Liver (tissue), 9 donors: ENCODE data around the gene AQP5. TPM values are rescaled to one million over a fixed set of nuclear protein-coding genes. Genes with fewer than 3 reads are reported as not detected.

ENCODE experiments used
- DNase-seq: peaks from one replicate; pipeline ENCODE4 v3.0.0-alpha.2; 2017; ENCODE audit warnings: low spot score
- H3K27ac ChIP-seq, 2 donors: one replicate each; pipeline ENCODE4 v1.7.0; 2013; ENCODE audit warnings: inconsistent platforms in 2 of 2, low read length in 2 of 2, control low read depth in 1 of 2, low read depth in 1 of 2, mild to moderate bottlenecking in 1 of 2
- H3K27me3 ChIP-seq, 4 donors: one replicate each; pipeline versions ENCODE4 v1.6.1 to v1.7.0; 2013; ENCODE audit warnings: low read length in 3 of 4, inconsistent platforms in 1 of 4, mild to moderate bottlenecking in 1 of 4, moderate library complexity in 1 of 4; ENCODE audit not compliant: control insufficient read depth in 4 of 4, insufficient read depth in 4 of 4
- H3K36me3 ChIP-seq, 4 donors: one replicate each; pipeline versions ENCODE4 v1.6.1 to v1.7.0; 2013; ENCODE audit warnings: low read length in 3 of 4, mild to moderate bottlenecking in 3 of 4, low read depth in 1 of 4, moderate library complexity in 1 of 4; ENCODE audit not compliant: control insufficient read depth in 4 of 4, insufficient read depth in 3 of 4
- H3K4me1 ChIP-seq, 4 donors: one replicate each; pipeline versions ENCODE4 v1.6.1 to v1.7.0; 2013; ENCODE audit warnings: low read length in 3 of 4, mild to moderate bottlenecking in 3 of 4, moderate library complexity in 1 of 4; ENCODE audit not compliant: control insufficient read depth in 4 of 4, insufficient read depth in 4 of 4
- H3K4me3 ChIP-seq, 3 donors: one replicate each; pipeline versions ENCODE4 v1.6.1 to v1.7.0; 2013; ENCODE audit warnings: low read length in 3 of 3, control low read depth in 1 of 3, low read depth in 1 of 3, mild to moderate bottlenecking in 1 of 3
- H3K9ac ChIP-seq, 2 donors: one replicate each; pipeline ENCODE4 v1.7.0; 2013; ENCODE audit warnings: low read length in 2 of 2, mild to moderate bottlenecking in 2 of 2, moderate library complexity in 2 of 2, control low read depth in 1 of 2, low read depth in 1 of 2
- H3K9me3 ChIP-seq, 4 donors: one replicate each; pipeline versions ENCODE4 v1.6.1 to v1.7.0; 2013; ENCODE audit warnings: low read length in 3 of 4; ENCODE audit not compliant: control insufficient read depth in 4 of 4
- CTCF ChIP-seq: fragments of 150-350 bp; IDR thresholded peaks from 2 replicates; pipeline ENCODE4 v1.5.1; 2017; ENCODE audit warnings: improper control_type of control experiment, low read depth, low read length; ENCODE audit not compliant: missing input control
- EGR1 ChIP-seq, 2 donors: IDR thresholded peaks; 2 replicates each; pipeline ENCODE4 v1.6.1; 2016 to 2018; ENCODE audit warnings: antibody characterized with exemption in 2 of 2, low read depth in 2 of 2
- FOXA1 ChIP-seq: IDR thresholded peaks from 2 replicates; pipeline ENCODE4 v1.6.1; 2016; ENCODE audit warnings: antibody characterized with exemption
- FOXA2 ChIP-seq: IDR thresholded peaks from 2 replicates; pipeline ENCODE4 v1.6.1; 2016; ENCODE audit warnings: antibody characterized with exemption
- GABPA ChIP-seq, 2 donors: IDR thresholded peaks in 1 of 2; conservative IDR thresholded peaks in 1 of 2; 2 replicates each; pipeline ENCODE4 v1.6.1; 2016; ENCODE audit warnings: antibody characterized with exemption in 2 of 2, mild to moderate bottlenecking in 1 of 2, moderate library complexity in 1 of 2
- HNF4A ChIP-seq, 2 donors: conservative IDR thresholded peaks; 2 replicates each; pipeline ENCODE4 v1.6.1; 2016; ENCODE audit warnings: antibody characterized with exemption in 2 of 2, mild to moderate bottlenecking in 2 of 2
- HNF4G ChIP-seq: IDR thresholded peaks from 2 replicates; pipeline ENCODE4 v1.6.1; 2016; ENCODE audit warnings: antibody characterized with exemption
- JUND ChIP-seq, 2 donors: IDR thresholded peaks; 2 replicates each; pipeline ENCODE4 v1.6.1; 2016; ENCODE audit warnings: antibody characterized with exemption in 2 of 2
- MAX ChIP-seq: IDR thresholded peaks from 2 replicates; pipeline ENCODE4 v1.6.1; 2016; ENCODE audit warnings: antibody characterized with exemption
- NR2F2 ChIP-seq: IDR thresholded peaks from 2 replicates; pipeline ENCODE4 v1.6.1; 2016; ENCODE audit warnings: antibody characterized with exemption
- RAD21 ChIP-seq, 2 donors: IDR thresholded peaks; 2 replicates each; pipeline ENCODE4 v1.6.1; 2016; ENCODE audit warnings: antibody characterized with exemption in 2 of 2, mild to moderate bottlenecking in 2 of 2
- RXRA ChIP-seq, 2 donors: IDR thresholded peaks; 2 replicates each; pipeline ENCODE4 v1.6.1; 2017 to 2018; ENCODE audit warnings: antibody characterized with exemption in 2 of 2, mild to moderate bottlenecking in 1 of 2
- SP1 ChIP-seq: IDR thresholded peaks from 2 replicates; pipeline ENCODE4 v1.6.1; 2018; ENCODE audit warnings: antibody characterized with exemption, mild to moderate bottlenecking
- TAF1 ChIP-seq: conservative IDR thresholded peaks from 2 replicates; pipeline ENCODE4 v1.6.1; 2016; ENCODE audit warnings: antibody characterized with exemption, mild to moderate bottlenecking
- YY1 ChIP-seq: IDR thresholded peaks from 2 replicates; pipeline ENCODE4 v1.6.1; 2016; ENCODE audit warnings: antibody characterized with exemption, mild to moderate bottlenecking
- WGBS: extraction: QIAGEN DNeasy Blood & Tissue Kit; methylation state at CpG from one replicate; pipeline ENCODE4 v1.1.7; 2013; 5-methylcytosine and 5-hydroxymethylcytosine counted together
- polyA plus RNA-seq, 2 donors: library from polyadenylated mRNA; stranded (reverse) in 1 of 2; unstranded in 1 of 2; fragments of 200-250 nt in 1 of 2; fragments of >200 nt in 1 of 2; fragmentation: Nextera tagmentation in 1 of 2; extraction: Ambion mirVana in 1 of 2; gene quantifications; one replicate each; pipeline versions ENCODE4 v1.2.1 to v1.2.3, GENCODE V29; 2013 to 2015
- total RNA-seq, 2 donors: library from RNA; depleted of rRNA; stranded (reverse); fragments of >200 nt; gene quantifications; one replicate each; pipeline ENCODE4 v1.2.3, GENCODE V29; 2014
- TF ChIP-seq, protein P1 (sequence below): IDR thresholded peaks from 2 replicates; pipeline ENCODE4 v1.6.1; 2016; ENCODE audit warnings: antibody characterized with exemption, mild to moderate bottlenecking
- TF ChIP-seq, protein P2 (sequence below): IDR thresholded peaks from 2 replicates; pipeline ENCODE4 v1.6.1; 2016; ENCODE audit warnings: antibody characterized with exemption
- donor health status: healthy.
- donor health status: healthy.
- donor health status: healthy.
- donor health status: healthy.
- donor health status: healthy.

AQP5 gene
- total and polyA plus RNA-seq, 4 donors = not detected

DNA sequence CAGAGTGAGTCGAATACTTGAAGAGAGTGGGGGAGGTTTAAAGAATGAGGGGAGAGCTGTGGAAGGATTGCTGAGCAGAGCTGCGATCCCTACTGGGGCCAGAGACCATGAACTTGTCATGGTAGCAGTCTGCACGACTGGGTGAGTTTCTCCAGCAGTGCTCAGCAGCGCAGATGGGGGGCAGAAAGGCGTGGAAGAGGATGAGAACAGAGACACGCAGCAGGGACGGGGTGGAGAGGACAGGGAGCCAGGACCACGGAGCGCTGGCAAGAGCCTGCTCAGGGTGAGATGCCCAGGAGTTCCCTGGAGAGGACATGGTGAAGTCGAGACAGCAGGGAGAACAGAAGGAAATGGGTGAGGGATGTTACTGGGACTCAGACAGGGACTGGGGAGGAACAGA lies 9.0 kb downstream of the AQP5 start:
- no peak overlapping the region for H3K27ac ChIP-seq
- no peaks in the 10 kb centered on the region for H3K36me3 ChIP-seq
- 81% methylated on average over 10 of the region's 10 CpGs for WGBS
- no peaks in the 10 kb centered on the region for H3K27me3 ChIP-seq
- peaks cover 8 to 41% (median 25%) of the 10 kb centered on the region in 4 donors for H3K4me1 ChIP-seq
- no peak overlapping the region for H3K4me3 ChIP-seq
- no peak for TF ChIP-seq FOXA1
- no peak for TF ChIP-seq YY1
- no peak for TF ChIP-seq EGR1 (IDR thresholded peaks at IDR 0.05; ENCODE audit: low read depth in 2 of 2)
- no peak for DNase-seq
- H3K9me3 ChIP-seq = no peaks in the 10 kb centered on the region
- H3K9ac ChIP-seq = no peak overlapping the region

DNA sequence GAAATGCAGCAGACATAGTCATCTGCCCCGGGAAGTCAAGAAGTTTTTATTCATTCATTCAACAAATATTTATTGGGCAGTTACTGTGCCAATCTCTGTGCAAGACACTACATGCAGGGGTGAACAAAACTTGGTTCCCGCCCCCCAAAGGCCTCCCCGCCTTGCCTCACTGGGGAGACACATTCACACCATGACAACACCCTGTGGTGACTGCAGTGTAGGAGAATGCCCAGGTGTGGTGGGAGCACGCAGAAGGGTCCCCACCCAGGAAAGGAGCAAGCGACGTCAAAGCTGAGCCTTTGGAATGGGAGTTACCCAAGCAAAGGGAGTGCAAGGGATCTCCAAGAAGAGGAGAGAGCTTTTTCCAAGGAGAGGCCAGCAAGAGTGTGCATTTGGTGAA lies 9.5 kb downstream of the AQP5 start:
- Histone ChIP-seq H3K9me3 (no peaks in the 10 kb centered on the region), H3K36me3 (no peaks in the 10 kb centered on the region), H3K9ac (no peak overlapping the region), H3K27ac (no peak overlapping the region), H3K4me1 (peaks cover 8 to 41% (median 25%) of the 10 kb centered on the region in 4 donors), H3K27me3 (no peaks in the 10 kb centered on the region), H3K4me3 (no peak overlapping the region)
- DNase-seq = no peak
- 87% methylated on average over 6 of the region's 6 CpGs for WGBS
- TF ChIP-seq JUND (IDR thresholded peaks at IDR 0.05) = no peak
- TF ChIP-seq NR2F2 = no peak
- no peak for TF ChIP-seq YY1
- no peak for TF ChIP-seq MAX
- TF ChIP-seq TAF1 = no peak
- no peak for TF ChIP-seq FOXA2
- TF ChIP-seq GABPA (IDR thresholded peaks at IDR 0.05 in 1 of 2, conservative IDR thresholded peaks at IDR 0.05 in 1 of 2) = no peak
- no peak for TF ChIP-seq RXRA (IDR thresholded peaks at IDR 0.05)
- TF ChIP-seq, protein P1, sequence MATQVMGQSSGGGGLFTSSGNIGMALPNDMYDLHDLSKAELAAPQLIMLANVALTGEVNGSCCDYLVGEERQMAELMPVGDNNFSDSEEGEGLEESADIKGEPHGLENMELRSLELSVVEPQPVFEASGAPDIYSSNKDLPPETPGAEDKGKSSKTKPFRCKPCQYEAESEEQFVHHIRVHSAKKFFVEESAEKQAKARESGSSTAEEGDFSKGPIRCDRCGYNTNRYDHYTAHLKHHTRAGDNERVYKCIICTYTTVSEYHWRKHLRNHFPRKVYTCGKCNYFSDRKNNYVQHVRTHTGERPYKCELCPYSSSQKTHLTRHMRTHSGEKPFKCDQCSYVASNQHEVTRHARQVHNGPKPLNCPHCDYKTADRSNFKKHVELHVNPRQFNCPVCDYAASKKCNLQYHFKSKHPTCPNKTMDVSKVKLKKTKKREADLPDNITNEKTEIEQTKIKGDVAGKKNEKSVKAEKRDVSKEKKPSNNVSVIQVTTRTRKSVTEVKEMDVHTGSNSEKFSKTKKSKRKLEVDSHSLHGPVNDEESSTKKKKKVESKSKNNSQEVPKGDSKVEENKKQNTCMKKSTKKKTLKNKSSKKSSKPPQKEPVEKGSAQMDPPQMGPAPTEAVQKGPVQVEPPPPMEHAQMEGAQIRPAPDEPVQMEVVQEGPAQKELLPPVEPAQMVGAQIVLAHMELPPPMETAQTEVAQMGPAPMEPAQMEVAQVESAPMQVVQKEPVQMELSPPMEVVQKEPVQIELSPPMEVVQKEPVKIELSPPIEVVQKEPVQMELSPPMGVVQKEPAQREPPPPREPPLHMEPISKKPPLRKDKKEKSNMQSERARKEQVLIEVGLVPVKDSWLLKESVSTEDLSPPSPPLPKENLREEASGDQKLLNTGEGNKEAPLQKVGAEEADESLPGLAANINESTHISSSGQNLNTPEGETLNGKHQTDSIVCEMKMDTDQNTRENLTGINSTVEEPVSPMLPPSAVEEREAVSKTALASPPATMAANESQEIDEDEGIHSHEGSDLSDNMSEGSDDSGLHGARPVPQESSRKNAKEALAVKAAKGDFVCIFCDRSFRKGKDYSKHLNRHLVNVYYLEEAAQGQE = no peak
- TF ChIP-seq HNF4A (conservative IDR thresholded peaks at IDR 0.05) = no peak
- TF ChIP-seq CTCF = no peak

DNA sequence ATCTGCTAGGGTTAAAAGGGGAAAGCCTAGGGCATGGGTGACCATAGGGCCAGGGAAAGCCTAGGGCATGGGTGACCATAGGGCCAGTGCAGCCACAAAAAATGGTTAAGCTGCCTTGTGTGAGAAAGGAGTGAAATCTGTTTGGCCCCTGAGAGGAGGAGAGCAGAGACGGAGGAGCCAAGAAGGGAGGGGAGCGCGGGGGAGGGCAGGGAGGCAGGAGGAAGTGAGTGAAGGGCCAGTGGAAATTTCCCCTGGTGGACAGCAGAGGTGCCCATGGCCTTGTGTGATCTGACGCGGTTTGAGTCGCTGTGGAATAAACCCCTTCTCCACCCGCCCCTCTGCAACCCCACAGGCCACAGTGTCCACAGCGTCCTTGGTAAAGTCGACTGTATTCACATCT lies 10.5 kb downstream of the AQP5 start:
- H3K4me3 ChIP-seq = no peak overlapping the region
- no peaks in the 10 kb centered on the region for H3K9me3 ChIP-seq
- DNase-seq = no peak
- peaks cover 7 to 37% (median 22%) of the 10 kb centered on the region in 4 donors for H3K4me1 ChIP-seq
- no peaks in the 10 kb centered on the region for H3K36me3 ChIP-seq
- H3K9ac ChIP-seq = no peak overlapping the region
- no peak overlapping the region for H3K27ac ChIP-seq
- WGBS = 89% methylated on average over 9 of the region's 9 CpGs
- no peaks in the 10 kb centered on the region for H3K27me3 ChIP-seq
- TF ChIP-seq EGR1 (IDR thresholded peaks at IDR 0.05; ENCODE audit: low read depth in 2 of 2) = no peak
- no peak for TF ChIP-seq YY1
- TF ChIP-seq, protein P2, sequence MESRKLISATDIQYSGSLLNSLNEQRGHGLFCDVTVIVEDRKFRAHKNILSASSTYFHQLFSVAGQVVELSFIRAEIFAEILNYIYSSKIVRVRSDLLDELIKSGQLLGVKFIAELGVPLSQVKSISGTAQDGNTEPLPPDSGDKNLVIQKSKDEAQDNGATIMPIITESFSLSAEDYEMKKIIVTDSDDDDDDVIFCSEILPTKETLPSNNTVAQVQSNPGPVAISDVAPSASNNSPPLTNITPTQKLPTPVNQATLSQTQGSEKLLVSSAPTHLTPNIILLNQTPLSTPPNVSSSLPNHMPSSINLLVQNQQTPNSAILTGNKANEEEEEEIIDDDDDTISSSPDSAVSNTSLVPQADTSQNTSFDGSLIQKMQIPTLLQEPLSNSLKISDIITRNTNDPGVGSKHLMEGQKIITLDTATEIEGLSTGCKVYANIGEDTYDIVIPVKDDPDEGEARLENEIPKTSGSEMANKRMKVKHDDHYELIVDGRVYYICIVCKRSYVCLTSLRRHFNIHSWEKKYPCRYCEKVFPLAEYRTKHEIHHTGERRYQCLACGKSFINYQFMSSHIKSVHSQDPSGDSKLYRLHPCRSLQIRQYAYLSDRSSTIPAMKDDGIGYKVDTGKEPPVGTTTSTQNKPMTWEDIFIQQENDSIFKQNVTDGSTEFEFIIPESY = no peak
- TF ChIP-seq NR2F2 = no peak
- TF ChIP-seq MAX = no peak
- TF ChIP-seq, protein P1 = no peak
- TF ChIP-seq RAD21 (IDR thresholded peaks at IDR 0.05) = no peak
- no peak for TF ChIP-seq SP1
- TF ChIP-seq HNF4A (conservative IDR thresholded peaks at IDR 0.05) = no peak
- no peak for TF ChIP-seq GABPA (IDR thresholded peaks at IDR 0.05 in 1 of 2, conservative IDR thresholded peaks at IDR 0.05 in 1 of 2)
- no peak for TF ChIP-seq HNF4G
- TF ChIP-seq FOXA1 = no peak
